ENCODE data around the gene RGS10. TPM values are rescaled to one million over a fixed set of nuclear protein-coding genes. Genes with fewer than 3 reads are reported as not detected.

Gene RGS10
- total and polyA plus RNA-seq, 9 of the 15 experiments (the other 6 are each of a cell fraction or from before 2014, with no cell fraction given) = 31.9 to 123 (median 62.1) TPM

- Histone ChIP-seq H3K4me2 (ENCODE audit: insufficient read depth, low read length) (no peak overlapping the region), H2AFZ (ENCODE audit: low read depth, low read length) (no peak overlapping the region), H3K27ac (ENCODE audit: extremely low read depth, low read depth, low read length) (no peak overlapping the region), H3K9me1 (ENCODE audit: control insufficient read depth, insufficient read depth, low read length) (no peaks in the 10 kb centered on the region), H3K27me3 (ENCODE audit: control insufficient read depth in 2 of 2, insufficient read depth in 2 of 2, low read length in 2 of 2) (no peaks in the 10 kb centered on the region), H3K79me2 (ENCODE audit: control insufficient read depth, insufficient read depth, low read length) (no peaks in the 10 kb centered on the region), H3K4me3 (no peak overlapping the region), H4K20me1 (replicated peaks; ENCODE audit: control insufficient read depth, insufficient read depth, low read length) (no peaks in the 10 kb centered on the region), H3K9me3 (replicated peaks; ENCODE audit: control insufficient read depth, insufficient read depth, low read depth, low read length) (no peaks in the 10 kb centered on the region), H3K4me1 (replicated peaks in 1 of 2; ENCODE audit: control insufficient read depth in 2 of 2, insufficient read depth in 2 of 2, low read length in 2 of 2) (no peaks in the 10 kb centered on the region; a peak in 1 of 5 replicates), H3K36me3 (ENCODE audit: control insufficient read depth, insufficient read depth, low read length) (peaks cover 33% of the 10 kb centered on the region; the same call in 2 of the 3 replicates), H3K9ac (ENCODE audit: insufficient read depth in 1 of 2, low read depth in 2 of 2, low read length in 2 of 2) (no peak overlapping the region)
- TF ChIP-seq ZNF717 (CRISPR knock-in tag; IDR thresholded peaks at IDR 0.05) (no peak), MYC (IDR thresholded peaks at IDR 0.05; ENCODE audit: low read depth, low read length) (no peak), MYC (CRISPR knock-in tag; IDR thresholded peaks at IDR 0.05; ENCODE audit: borderline replicate concordance, low read depth) (no peak), ZNF398 (CRISPR knock-in tag; IDR thresholded peaks at IDR 0.05) (no peak), KLF1 (tag; IDR thresholded peaks at IDR 0.05) (no peak), ZNF785 (CRISPR knock-in tag; IDR thresholded peaks at IDR 0.05) (no peak), ELK3 (CRISPR knock-in tag; IDR thresholded peaks at IDR 0.05) (no peak), NFIX (CRISPR knock-in tag; IDR thresholded peaks at IDR 0.05; ENCODE audit: low read depth) (no peak), WHSC1 (IDR thresholded peaks at IDR 0.05; ENCODE audit: low read length) (no peak), TRIM25 (IDR thresholded peaks at IDR 0.05; ENCODE audit: borderline replicate concordance) (no peak), XRCC4 (IDR thresholded peaks at IDR 0.05; ENCODE audit: extremely low read depth, insufficient read depth, insufficient read length) (no peak), RUNX1 (IDR thresholded peaks at IDR 0.05; ENCODE audit: low read depth) (no peak), ZNF444 (CRISPR knock-in tag; IDR thresholded peaks at IDR 0.05) (no peak), ATF4 (CRISPR knock-in tag; IDR thresholded peaks at IDR 0.05) (no peak), ZNF12 (CRISPR knock-in tag; IDR thresholded peaks at IDR 0.05) (no peak)
- FAIRE-seq (no peak), ATAC-seq (no peak), DNase-seq (ENCODE audit: extremely low read depth in 1 of 4, low spot score in 3 of 4) (no peak)
- CTCF ChIA-PET (ENCODE audit: low intra/inter-chr PET ratio) = no interaction called here
- in situ Hi-C loops (cut with MboI) = no loop called here
- intact Hi-C loops (cut with micrococcal nuclease) = loop anchor here (5.0 kb wide), 1 partner anchor 43 kb away; the partner anchor contains the start of gene RGS10
- POLR2A ChIA-PET = no interaction called here
- BruUV-seq (replicated peaks) = no TSS peak
- 86% methylated on average over 5 of the region's 5 CpGs for WGBS (ENCODE audit: insufficient coverage, low coverage, missing lambda C conversion rate)
These were observed 42.9 kb downstream of the RGS10 start for GRCh38 chr10:119499677-119500002.
